Endothelial cell of umbilical vein (primary cell): Measurements from ENCODE around the gene HIP1.

ENCODE experiments used
- EZH2 ChIP-seq: IDR thresholded peaks from 2 replicates; pipeline ENCODE4 v1.6.1; 2012; ENCODE audit warnings: borderline replicate concordance, low read depth, mild to moderate bottlenecking, moderate library complexity, low read length, inconsistent platforms; ENCODE audit not compliant: severe bottlenecking
- FOS ChIP-seq: IDR thresholded peaks from 2 replicates; pipeline ENCODE4 v1.6.1; 2011; ENCODE audit warnings: mild to moderate bottlenecking, low read length, moderate library complexity, borderline replicate concordance; ENCODE audit not compliant: insufficient read depth
- GATA2 ChIP-seq: IDR thresholded peaks from 2 replicates; pipeline ENCODE4 v1.7.0; 2011; ENCODE audit warnings: low read depth, mild to moderate bottlenecking, moderate library complexity, mixed read lengths, low read length; ENCODE audit not compliant: insufficient read length, insufficient read depth
- JUN ChIP-seq: IDR thresholded peaks from 2 replicates; pipeline ENCODE4 v1.6.1; 2011; ENCODE audit warnings: borderline replicate concordance, low read depth; ENCODE audit not compliant: insufficient read length, insufficient read depth
- MAX ChIP-seq: IDR thresholded peaks from 2 replicates; pipeline ENCODE4 v1.6.1; 2011; ENCODE audit not compliant: insufficient read depth, insufficient read length
- POLR2A ChIP-seq: IDR thresholded peaks from 2 replicates; pipeline ENCODE4 v1.6.1; 2012; ENCODE audit warnings: low read depth, mild to moderate bottlenecking, control low read depth, low read length
- POLR2AphosphoS5 ChIP-seq: IDR thresholded peaks from 2 replicates; pipeline ENCODE4 v1.6.1; 2012; ENCODE audit warnings: low read depth, mild to moderate bottlenecking, control low read depth, low read length, moderate library complexity; ENCODE audit not compliant: insufficient read depth
- TF ChIP-seq, protein P1 (sequence below), 2 donors: IDR thresholded peaks; 1 replicate in 1 of 2; 2 replicates in 1 of 2; pipeline ENCODE4 v1.5.1; 2011; ENCODE audit warnings: low read length in 2 of 2, mild to moderate bottlenecking in 2 of 2, moderate library complexity in 2 of 2, control low read depth in 1 of 2, inconsistent platforms in 1 of 2, low read depth in 1 of 2; ENCODE audit not compliant: insufficient read depth in 1 of 2; ENCODE audit errors: extremely low read depth in 1 of 2

- TF ChIP-seq, protein P1, sequence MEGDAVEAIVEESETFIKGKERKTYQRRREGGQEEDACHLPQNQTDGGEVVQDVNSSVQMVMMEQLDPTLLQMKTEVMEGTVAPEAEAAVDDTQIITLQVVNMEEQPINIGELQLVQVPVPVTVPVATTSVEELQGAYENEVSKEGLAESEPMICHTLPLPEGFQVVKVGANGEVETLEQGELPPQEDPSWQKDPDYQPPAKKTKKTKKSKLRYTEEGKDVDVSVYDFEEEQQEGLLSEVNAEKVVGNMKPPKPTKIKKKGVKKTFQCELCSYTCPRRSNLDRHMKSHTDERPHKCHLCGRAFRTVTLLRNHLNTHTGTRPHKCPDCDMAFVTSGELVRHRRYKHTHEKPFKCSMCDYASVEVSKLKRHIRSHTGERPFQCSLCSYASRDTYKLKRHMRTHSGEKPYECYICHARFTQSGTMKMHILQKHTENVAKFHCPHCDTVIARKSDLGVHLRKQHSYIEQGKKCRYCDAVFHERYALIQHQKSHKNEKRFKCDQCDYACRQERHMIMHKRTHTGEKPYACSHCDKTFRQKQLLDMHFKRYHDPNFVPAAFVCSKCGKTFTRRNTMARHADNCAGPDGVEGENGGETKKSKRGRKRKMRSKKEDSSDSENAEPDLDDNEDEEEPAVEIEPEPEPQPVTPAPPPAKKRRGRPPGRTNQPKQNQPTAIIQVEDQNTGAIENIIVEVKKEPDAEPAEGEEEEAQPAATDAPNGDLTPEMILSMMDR (IDR thresholded peaks at IDR 0.05; ENCODE audit: extremely low read depth in 1 of 2, insufficient read depth in 1 of 2, low read depth in 1 of 2, low read length in 2 of 2), result no peak
- TF ChIP-seq EZH2 (no peak), POLR2A (no peak), MAX (no peak), POLR2AphosphoS5 (no peak), JUN (no peak), GATA2 (no peak), FOS (no peak)
Measured at GRCh38 chr7:75663302-75663907, 75.3 kb downstream of the HIP1 start.
